GM12872 (cell line): ENCODE results near the gene SHC4.

Experiments used
- TF ChIP-seq, protein P1 (sequence below): IDR thresholded peaks from 3 replicates; pipeline ENCODE4 v1.5.1; 2011; ENCODE audit warnings: low read depth, mild to moderate bottlenecking, low read length, moderate library complexity; ENCODE audit not compliant: insufficient read depth

SHC4 gene

GRCh38 chr15:48899793-48900192 lies 63.9 kb downstream of the SHC4 start:
- TF ChIP-seq, protein P1, sequence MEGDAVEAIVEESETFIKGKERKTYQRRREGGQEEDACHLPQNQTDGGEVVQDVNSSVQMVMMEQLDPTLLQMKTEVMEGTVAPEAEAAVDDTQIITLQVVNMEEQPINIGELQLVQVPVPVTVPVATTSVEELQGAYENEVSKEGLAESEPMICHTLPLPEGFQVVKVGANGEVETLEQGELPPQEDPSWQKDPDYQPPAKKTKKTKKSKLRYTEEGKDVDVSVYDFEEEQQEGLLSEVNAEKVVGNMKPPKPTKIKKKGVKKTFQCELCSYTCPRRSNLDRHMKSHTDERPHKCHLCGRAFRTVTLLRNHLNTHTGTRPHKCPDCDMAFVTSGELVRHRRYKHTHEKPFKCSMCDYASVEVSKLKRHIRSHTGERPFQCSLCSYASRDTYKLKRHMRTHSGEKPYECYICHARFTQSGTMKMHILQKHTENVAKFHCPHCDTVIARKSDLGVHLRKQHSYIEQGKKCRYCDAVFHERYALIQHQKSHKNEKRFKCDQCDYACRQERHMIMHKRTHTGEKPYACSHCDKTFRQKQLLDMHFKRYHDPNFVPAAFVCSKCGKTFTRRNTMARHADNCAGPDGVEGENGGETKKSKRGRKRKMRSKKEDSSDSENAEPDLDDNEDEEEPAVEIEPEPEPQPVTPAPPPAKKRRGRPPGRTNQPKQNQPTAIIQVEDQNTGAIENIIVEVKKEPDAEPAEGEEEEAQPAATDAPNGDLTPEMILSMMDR, result no peak

DNA sequence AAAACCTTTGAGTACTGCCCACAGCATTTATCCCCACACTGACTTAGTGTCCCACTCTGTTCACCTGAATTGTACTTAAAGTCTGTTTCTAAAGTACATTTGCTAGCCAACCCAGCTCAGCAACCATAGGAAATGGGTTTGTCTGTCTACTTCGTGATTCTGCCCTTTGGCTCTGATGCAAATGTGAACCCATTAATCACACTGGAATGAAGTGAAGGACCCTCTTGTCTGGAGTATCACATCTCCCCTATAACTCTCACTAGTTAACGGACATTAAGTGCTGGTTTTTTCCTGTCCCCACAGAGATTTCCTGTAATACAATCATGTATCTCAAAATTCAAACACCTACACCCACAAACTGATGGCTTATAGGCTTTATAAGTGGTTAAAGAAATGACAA lies 65.3 kb downstream of the SHC4 start:
- TF ChIP-seq, protein P1, result no peak

DNA sequence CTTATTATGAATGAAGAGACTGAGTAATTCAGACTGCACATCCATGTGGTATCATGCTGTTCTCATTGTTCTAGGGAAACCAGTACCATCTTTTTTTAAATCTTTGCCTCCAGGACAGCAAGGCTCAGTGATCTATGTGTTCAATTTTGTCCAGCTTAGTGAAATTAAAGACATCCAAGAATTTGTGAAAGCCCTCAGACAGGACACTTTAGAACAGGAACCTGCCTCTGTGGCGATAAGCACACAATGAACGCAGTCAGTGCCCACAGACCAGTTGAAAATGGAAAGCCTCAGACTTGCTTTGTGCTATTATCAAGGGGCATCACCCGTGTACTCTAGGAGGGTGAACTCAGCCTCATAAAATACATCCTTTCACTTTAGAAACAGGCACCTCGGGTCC lies 65.7 kb downstream of the SHC4 start:
- TF ChIP-seq, protein P1, result no peak

DNA sequence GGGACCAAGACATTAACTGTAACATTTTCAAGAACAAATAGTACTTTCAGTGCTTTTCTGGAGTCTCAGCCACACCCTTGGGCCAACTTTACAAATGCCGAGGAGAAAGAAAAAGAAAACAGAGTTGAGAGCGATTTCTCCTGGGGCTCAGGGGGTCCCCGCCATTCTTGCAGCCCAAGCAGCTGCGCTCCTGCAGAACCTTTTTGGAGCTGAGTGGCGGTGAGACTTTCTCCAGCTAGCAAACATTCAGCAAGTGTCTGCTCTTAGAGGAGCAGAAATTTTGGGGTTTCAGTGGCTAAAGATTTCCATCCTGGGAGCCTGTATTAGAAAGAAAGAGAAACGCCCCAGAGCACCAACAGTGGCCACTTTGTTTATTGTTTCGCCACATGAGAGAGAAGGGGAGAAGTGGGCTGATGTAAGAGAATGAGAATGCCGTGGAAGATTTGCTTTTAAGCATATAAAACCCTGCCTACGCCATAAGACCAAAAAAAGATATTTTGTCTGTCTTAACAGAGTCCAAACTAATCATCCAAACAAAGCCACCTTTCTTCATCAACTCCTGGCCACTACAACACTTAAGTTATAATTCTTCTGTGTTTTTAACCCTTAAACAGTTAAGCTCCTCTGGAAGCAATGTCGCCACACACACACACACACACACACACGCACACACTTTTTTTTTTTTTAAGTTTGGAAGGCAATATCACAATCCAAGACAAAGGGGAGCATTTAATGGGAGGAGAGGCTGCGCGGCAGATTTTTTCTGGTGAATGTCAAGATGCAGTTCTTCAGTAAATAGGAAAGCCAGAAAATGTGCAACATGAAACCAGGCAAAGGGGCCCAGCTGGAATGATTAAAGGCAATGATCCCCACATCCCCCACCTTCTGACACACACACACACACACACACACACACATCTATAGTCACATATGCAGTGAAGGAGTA lies 66.6 kb downstream of the SHC4 start:
- TF ChIP-seq, protein P1, result no peak

DNA sequence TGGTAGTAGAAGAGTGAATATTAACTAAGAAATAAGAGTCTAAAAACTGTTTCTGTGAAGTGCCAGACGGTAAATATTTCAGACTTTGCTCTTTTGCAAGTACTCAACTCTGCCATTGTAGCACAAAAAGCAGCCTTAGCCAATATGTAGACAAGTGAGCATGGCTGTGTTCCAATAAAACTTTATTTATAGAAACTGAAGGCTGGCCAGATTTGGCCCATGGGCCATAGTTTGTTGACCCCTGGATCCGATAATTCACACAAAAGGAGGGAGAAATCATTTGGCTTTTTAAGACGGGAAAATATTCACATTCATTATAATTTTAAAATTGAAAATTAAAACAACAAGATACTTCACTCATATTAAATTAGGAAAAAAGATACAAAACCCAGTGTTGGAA lies 70.4 kb downstream of the SHC4 start:
- TF ChIP-seq, protein P1, result no peak

DNA sequence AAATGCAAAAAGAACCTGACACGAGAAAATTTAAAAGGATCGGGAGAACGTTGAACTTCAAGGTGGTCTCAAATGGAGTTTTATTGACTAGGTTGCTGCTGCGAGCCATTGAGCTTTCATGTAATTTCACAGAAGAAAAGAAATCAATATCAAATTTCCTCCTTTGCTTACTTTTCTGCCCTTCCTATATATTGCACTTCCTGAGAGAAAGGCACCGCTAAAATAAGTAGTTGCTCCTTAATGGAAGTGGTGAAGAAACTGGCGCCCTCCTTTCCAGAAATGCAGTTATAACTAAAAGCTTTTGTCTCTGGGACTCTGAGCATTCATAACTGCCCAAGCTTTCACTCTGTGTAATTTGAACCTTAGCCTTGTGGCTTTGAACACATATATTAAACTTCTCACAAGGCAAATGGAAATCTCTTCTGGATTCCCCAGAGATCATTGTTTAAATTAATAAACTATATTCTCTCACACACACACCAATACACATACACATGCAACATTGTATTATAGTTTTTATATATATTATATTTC lies 72.4 kb downstream of the SHC4 start:
- TF ChIP-seq, protein P1, result no peak

DNA sequence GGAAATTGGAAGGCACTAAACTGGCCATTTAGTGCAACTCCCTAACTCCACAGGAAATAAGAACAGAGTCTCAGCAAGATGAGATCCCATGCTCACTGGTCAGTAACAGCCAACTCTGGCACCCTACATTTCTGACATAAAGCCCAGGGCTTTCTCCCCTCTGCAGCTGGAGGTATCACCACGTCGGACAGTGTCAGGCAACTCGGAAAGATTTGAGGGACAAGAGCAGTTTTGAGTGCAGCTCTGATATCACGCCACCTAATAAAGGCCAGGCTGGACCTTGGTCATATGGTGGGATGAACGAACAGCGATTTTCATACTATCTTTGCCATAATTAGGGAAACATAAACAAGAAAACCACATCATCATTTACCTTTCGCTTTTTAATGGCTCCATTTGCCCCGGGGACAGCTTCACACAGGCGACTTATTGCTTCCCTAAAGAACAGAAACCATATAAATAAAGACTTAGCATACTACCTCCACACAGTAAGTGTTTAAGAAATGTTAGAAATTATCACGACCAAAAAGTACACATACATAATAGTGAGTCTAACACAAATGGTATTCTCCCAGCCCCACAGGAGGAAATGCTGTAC lies 73.2 kb downstream of the SHC4 start:
- TF ChIP-seq, protein P1, result no peak
